HCT116 (cell line): ENCODE measurements around the gene CCSER1. TPM values are rescaled to one million over a fixed set of nuclear protein-coding genes. Genes with fewer than 3 reads are reported as not detected.

Source experiments
- ATAC-seq: fragments of 200-7000 bp; cut with Tn5 transposase; 2 replicates; pipeline ENCODE4 v1.9.1; 2020; ENCODE audit warnings: mild to moderate bottlenecking, moderate library complexity
- BruUV-seq: library from RNA; stranded (reverse); fragments of 400-500 nt; replicated peaks from 2 replicates; lab custom pipeline; 2021; lab: Mats Ljungman, UMichigan
- CTCF ChIA-PET: fragments of 300-600 bp; sonication (Branson Sonifier 250); formaldehyde crosslinking; loops from one replicate; lab custom pipeline; 2021; ENCODE audit warnings: antibody characterized with exemption; lab: Charles Lee
- POLR2A ChIA-PET: fragments of 300-600, 350-600 bp; sonication (Branson Sonifier 250); formaldehyde crosslinking; loops from one replicate; lab custom pipeline; 2021; ENCODE audit warnings: antibody characterized with exemption; lab: Charles Lee
- RAD21 ChIA-PET, 2 experiments: fragments of 300-600 bp; sonication (Branson Sonifier 250); formaldehyde crosslinking; loops; one replicate each; lab custom pipeline; 2023; ENCODE audit warnings: low total read pairs in 2 of 2; ENCODE audit not compliant: uncharacterized antibody in 2 of 2, unreplicated experiment in 2 of 2, low non-redundant PET in 1 of 2; lab: Charles Lee
- DNase-seq: peaks from one replicate; pipeline ENCODE4 v3.0.0-alpha.2; 2010; ENCODE audit warnings: low read depth, low spot score
- H2AFZ ChIP-seq: fragments of 200-600 bp; shearing (Covaris generic), sonication (generic); 2 replicates; pipeline ENCODE4 v1.6.1; 2017; ENCODE audit warnings: low read depth, mixed run types, mixed read lengths, antibody characterized with exemption, low read length; ENCODE audit not compliant: poor library complexity, severe bottlenecking
- H3K27ac ChIP-seq: 2 replicates; pipeline ENCODE4 v1.5.1; 2012; ENCODE audit warnings: low read depth, low read length
- H3K27me3 ChIP-seq: fragments of 200-600 bp; sonication (generic); 2 replicates; pipeline ENCODE4 v1.6.1; 2016; ENCODE audit warnings: mixed run types, low read length, mixed read lengths; ENCODE audit not compliant: insufficient read depth
- H3K36me3 ChIP-seq, 2 experiments: fragments of 200-500 bp in 1 of 2; fragments of 200-600 bp in 1 of 2; sonication (Bioruptor generic) in 1 of 2; sonication (generic) in 1 of 2; 2 replicates each; pipeline versions ENCODE4 v1.5.1 to v1.6.1; 2014 to 2016; ENCODE audit warnings: low read length in 2 of 2, inconsistent platforms in 1 of 2, mixed read lengths in 1 of 2, mixed run types in 1 of 2; ENCODE audit not compliant: insufficient read depth in 2 of 2, control insufficient read depth in 1 of 2
- H3K4me1 ChIP-seq, 2 experiments: fragments of 200-600 bp in 1 of 2; sonication (generic) in 1 of 2; 2 replicates each; pipeline versions ENCODE4 v1.5.1 to v1.6.1; 2012 to 2017; ENCODE audit warnings: low read length in 2 of 2, inconsistent platforms in 1 of 2, mild to moderate bottlenecking in 1 of 2, mixed read lengths in 1 of 2, mixed run types in 1 of 2, moderate library complexity in 1 of 2; ENCODE audit not compliant: insufficient read depth in 2 of 2, control insufficient read depth in 1 of 2
- H3K4me2 ChIP-seq: fragments of 200-600 bp; sonication (generic); 2 replicates; pipeline ENCODE4 v1.6.1; 2017; ENCODE audit warnings: mixed run types, low read length, mixed read lengths
- H3K4me3 ChIP-seq, 2 experiments: fragments of 200-600 bp in 1 of 2; sonication (generic) in 1 of 2; replicated peaks in 1 of 2; 2 replicates each; pipeline ENCODE4 v1.5.1; 2011 to 2016; ENCODE audit warnings: low read length in 2 of 2, control low read depth in 1 of 2, low read depth in 1 of 2, mild to moderate bottlenecking in 1 of 2, mixed read lengths in 1 of 2, mixed run types in 1 of 2
- H3K79me2 ChIP-seq: fragments of 200-600 bp; sonication (generic); 2 replicates; pipeline ENCODE4 v1.6.1; 2017; ENCODE audit warnings: mild to moderate bottlenecking, mixed run types, low read length, moderate library complexity, mixed read lengths; ENCODE audit not compliant: insufficient read depth
- H3K9ac ChIP-seq: fragments of 200-600 bp; sonication (generic); 2 replicates; pipeline ENCODE4 v1.6.1; 2016; ENCODE audit warnings: low read length, mixed read lengths
- H3K9me2 ChIP-seq: fragments of 200-600 bp; sonication (generic), shearing (Covaris generic); 2 replicates; pipeline ENCODE4 v1.6.1; 2017; ENCODE audit warnings: mixed run types, mild to moderate bottlenecking, moderate library complexity; ENCODE audit not compliant: insufficient read depth
- H3K9me3 ChIP-seq, 2 experiments: fragments of 200-500 bp in 1 of 2; fragments of 200-600 bp in 1 of 2; sonication (Bioruptor generic) in 1 of 2; sonication (generic) in 1 of 2; 2 replicates each; pipeline ENCODE4 v1.6.1; 2014 to 2017; ENCODE audit warnings: low read length in 2 of 2, mixed read lengths in 2 of 2, inconsistent platforms in 1 of 2, low read depth in 1 of 2, mild to moderate bottlenecking in 1 of 2, mixed run types in 1 of 2, moderate library complexity in 1 of 2; ENCODE audit not compliant: control insufficient read depth in 1 of 2, insufficient read depth in 1 of 2
- H4K20me1 ChIP-seq: fragments of 200-600 bp; sonication (generic), shearing (Covaris generic); 2 replicates; pipeline ENCODE4 v1.6.1; 2017; ENCODE audit warnings: mixed run types, mild to moderate bottlenecking, moderate library complexity; ENCODE audit not compliant: insufficient read depth
- ATF3 ChIP-seq: IDR thresholded peaks from 2 replicates; pipeline ENCODE4 v1.6.1; 2012
- CBX3 ChIP-seq: IDR thresholded peaks from 2 replicates; pipeline ENCODE4 v1.6.1; 2012; ENCODE audit warnings: low read depth
- CEBPB ChIP-seq: IDR thresholded peaks from 2 replicates; pipeline ENCODE4 v1.6.1; 2012; ENCODE audit warnings: low read depth
- CTCF ChIP-seq, 3 experiments: fragments of 200-600 bp in 1 of 3; sonication (generic) in 1 of 3; IDR thresholded peaks in 2 of 3; conservative IDR thresholded peaks in 1 of 3; 2 replicates each; pipeline ENCODE4 v1.5.1; 2012 to 2017; ENCODE audit warnings: low read depth in 2 of 3, low read length in 2 of 3, antibody characterized with exemption in 1 of 3, borderline replicate concordance in 1 of 3, control low read depth in 1 of 3, mild to moderate bottlenecking in 1 of 3, mixed read lengths in 1 of 3, mixed run types in 1 of 3, moderate library complexity in 1 of 3; ENCODE audit not compliant: insufficient read depth in 1 of 3
- EGR1 ChIP-seq: IDR thresholded peaks from 2 replicates; pipeline ENCODE4 v1.6.1; 2012; ENCODE audit warnings: low read depth
- EZH2 ChIP-seq: fragments of 200-600 bp; sonication (generic); IDR thresholded peaks from 2 replicates; pipeline ENCODE4 v1.6.1; 2017; ENCODE audit warnings: antibody characterized with exemption, mixed run types
- JUND ChIP-seq: IDR thresholded peaks from 2 replicates; pipeline ENCODE4 v1.6.1; 2012
- POLR2A ChIP-seq: IDR thresholded peaks from 2 replicates; pipeline ENCODE4 v1.7.0; 2011; ENCODE audit warnings: borderline replicate concordance; ENCODE audit not compliant: insufficient read depth, insufficient read length; ENCODE audit errors: extremely low read depth
- POLR2AphosphoS5 ChIP-seq: IDR thresholded peaks from 2 replicates; pipeline ENCODE4 v1.6.1; 2011; ENCODE audit warnings: mild to moderate bottlenecking, low read depth, low read length, moderate library complexity
- RAD21 ChIP-seq: IDR thresholded peaks from 2 replicates; pipeline ENCODE4 v1.6.1; 2012; ENCODE audit warnings: low read depth, mild to moderate bottlenecking
- SIN3A ChIP-seq: IDR thresholded peaks from 2 replicates; pipeline ENCODE4 v1.6.1; 2012; ENCODE audit warnings: low read depth
- SP1 ChIP-seq: IDR thresholded peaks from 2 replicates; pipeline ENCODE4 v1.6.1; 2012; ENCODE audit warnings: low read depth
- SRF ChIP-seq: IDR thresholded peaks from 2 replicates; pipeline ENCODE4 v1.6.1; 2012; ENCODE audit warnings: low read depth
- TCF7L2 ChIP-seq: IDR thresholded peaks from 2 replicates; pipeline ENCODE4 v1.7.0; 2011; ENCODE audit warnings: borderline replicate concordance, inconsistent platforms; ENCODE audit not compliant: insufficient read depth, insufficient read length; ENCODE audit errors: extremely low read depth
- YY1 ChIP-seq: IDR thresholded peaks from 2 replicates; pipeline ENCODE4 v1.6.1; 2011; ENCODE audit warnings: low read length, low read depth, moderate library complexity, mild to moderate bottlenecking; ENCODE audit not compliant: insufficient replicate concordance; ENCODE audit errors: extremely low read depth
- ZFX ChIP-seq: fragments of 450-650 bp; IDR thresholded peaks from 2 replicates; pipeline ENCODE4 v1.6.1; 2017
- ZNF274 ChIP-seq: fragments of 200-500 bp; sonication (Bioruptor generic); IDR thresholded peaks from 2 replicates; pipeline ENCODE4 v1.6.1; 2014; ENCODE audit warnings: mild to moderate bottlenecking, low read depth, low read length, inconsistent platforms
- intact Hi-C: fragments of 100-400 bp; cut with micrococcal nuclease; formaldehyde crosslinking; loops from 2 replicates; pipeline ENCODE4 v1.10.0; 2022
- total RNA-seq: library from RNA; stranded (reverse); gene quantifications from one replicate; pipeline ENCODE4 v1.2.1, GENCODE V29; 2021; ENCODE audit not compliant: unreplicated experiment

The CCSER1 gene
- total RNA-seq, 1 experiment from 2014 or later = 6.7 TPM

- CTCF ChIA-PET = no interaction called here
Measured at GRCh38 chr4:90113881-90114457, 13.2 kb upstream of the CCSER1 start.

More at GRCh38 chr4:90113881-90114457, 13.2 kb upstream of the CCSER1 start:
- Histone ChIP-seq H3K27ac (no peak overlapping the region), H3K9me3 (no peaks in the 10 kb centered on the region), H3K9ac (no peak overlapping the region), H3K79me2 (no peaks in the 10 kb centered on the region), H4K20me1 (no peaks in the 10 kb centered on the region), H3K4me2 (no peak overlapping the region), H3K27me3 (no peaks in the 10 kb centered on the region), H3K4me3 (no peak overlapping the region), H3K4me1 (0 out of 4 replicates have a peak, but pooled peaks cover 0 to 4% of the 10 kb centered on the region in 2 experiments), H3K9me2 (no peaks in the 10 kb centered on the region), H2AFZ (peak overlapping the region; percentile 79), H3K36me3 (no peaks in the 10 kb centered on the region)
- POLR2A ChIA-PET = no interaction called here
- BruUV-seq = no TSS peak
- DNase-seq (no peak), ATAC-seq (no peak)
- RAD21 ChIA-PET = no interaction called here
- intact Hi-C loops = no loop called here
- TF ChIP-seq RAD21 (no peak), YY1 (no peak), POLR2AphosphoS5 (no peak), SIN3A (no peak), POLR2A (no peak), CBX3 (no peak), CEBPB (no peak), ZNF274 (no peak), ATF3 (no peak), JUND (no peak), EZH2 (no peak), EGR1 (no peak), CTCF (IDR thresholded peaks at IDR 0.05 in 2 of 3, conservative IDR thresholded peaks at IDR 0.05 in 1 of 3; ENCODE audit: borderline replicate concordance in 1 of 3, insufficient read depth in 1 of 3, low read depth in 2 of 3, low read length in 2 of 3) (no peak), TCF7L2 (no peak), ZFX (no peak), SP1 (no peak), SRF (no peak)
- TF ChIP-seq, all 23 proteins: peak for 0
